GM21390 (cell line): ENCODE results near the gene GRM2.

Source experiments
- ATAC-seq: cut with Tn5 transposase; IDR thresholded peaks from one replicate; pipeline ENCODE4 v1.9.1; 2021; ENCODE audit not compliant: unreplicated experiment

Gene GRM2

GRCh38 chr3:51706788-51707731 is at the start of gene GRM2:
Gene GRM2, plus strand, starts transcription at chr3:51707068. Its CDS starts 1,916 bp downstream, at chr3:51708984.
- no peak for ATAC-seq

GRCh38 chr3:51657234-51657633 is 49.6 kb upstream of the GRM2 start:
- ATAC-seq, result no peak

- ATAC-seq, result no peak
These were observed 46.9 kb upstream of the GRM2 start for GRCh38 chr3:51659942-51660341.

- ATAC-seq, result no peak
These were observed 44.4 kb upstream of the GRM2 start for GRCh38 chr3:51662456-51662855.

GRCh38 chr3:51668756-51669155 is 38.1 kb upstream of the GRM2 start:
- ATAC-seq, result no peak

- no peak for ATAC-seq
These were observed 37.4 kb upstream of the GRM2 start for GRCh38 chr3:51669241-51670052.

- no peak for ATAC-seq
These were observed 36.6 kb upstream of the GRM2 start for GRCh38 chr3:51670053-51670822.

- peak; percentile 77 for ATAC-seq
These were observed 35.8 kb upstream of the GRM2 start, which contains the start of gene TEX264 for GRCh38 chr3:51670823-51671733. Gene TEX264, plus strand, starts transcription at chr3:51671252. Its CDS starts 3,053 bp downstream, at chr3:51674305.

- peak; percentile 46 for ATAC-seq
These were observed 35.0 kb upstream of the GRM2 start for GRCh38 chr3:51671734-51672475.

GRCh38 chr3:51673181-51673801 is 33.6 kb upstream of the GRM2 start:
- no peak for ATAC-seq

GRCh38 chr3:51673802-51674654 is 32.8 kb upstream of the GRM2 start:
- ATAC-seq, result no peak

GRCh38 chr3:51675201-51675611 is 31.7 kb upstream of the GRM2 start:
- no peak for ATAC-seq

- ATAC-seq, result no peak
These were observed 30.7 kb upstream of the GRM2 start for GRCh38 chr3:51676102-51676640.

- ATAC-seq, result no peak
These were observed 29.5 kb upstream of the GRM2 start for GRCh38 chr3:51677358-51677757.

GRCh38 chr3:51678186-51678585 is 28.7 kb upstream of the GRM2 start:
- ATAC-seq, result no peak

- ATAC-seq, result no peak
These were observed 28.2 kb upstream of the GRM2 start for GRCh38 chr3:51678641-51679040.

GRCh38 chr3:51679318-51679717 is 27.6 kb upstream of the GRM2 start:
- ATAC-seq, result no peak

- ATAC-seq, result no peak
These were observed 27.1 kb upstream of the GRM2 start for GRCh38 chr3:51679777-51680176.
